Stimulated activated CD4-positive, alpha-beta T cell treated with anti-CD3 and anti-CD28 coated beads, Interleukin-4, amount 100 ng/mL, for 4 hours (primary cell): ENCODE data around the gene SEPTIN1.

Source experiments
- DNase-seq, 2 experiments: peaks; one replicate each; pipeline ENCODE4 v3.0.0-alpha.2; 2020

Gene SEPTIN1

GRCh38 chr16:30382111-30382881 is at the start of gene SEPTIN1:
Gene SEPTIN1, minus strand, starts transcription at chr16:30382561. Its CDS starts 19 bp downstream, at chr16:30382542.
- DNase-seq, result peak; percentile 66 to 71

- no peak for DNase-seq
Observed at GRCh38 chr16:30430428-30430970, 48.1 kb upstream of the SEPTIN1 start.

- peak; percentile 90 to 98 for DNase-seq
Observed at GRCh38 chr16:30429678-30430427, 47.5 kb upstream of the SEPTIN1 start, which contains the start of gene DCTPP1. Gene DCTPP1, minus strand, starts transcription at chr16:30430030. Its CDS starts 50 bp downstream, at chr16:30429980.

GRCh38 chr16:30429418-30429677 is 47.0 kb upstream of the SEPTIN1 start:
- no peak for DNase-seq

GRCh38 chr16:30428055-30428454 is 45.7 kb upstream of the SEPTIN1 start:
- DNase-seq, result no peak

GRCh38 chr16:30421010-30421409 is 38.6 kb upstream of the SEPTIN1 start:
- no peak for DNase-seq

- peak in 1 of 2 experiments; percentile 7 for DNase-seq
Observed at GRCh38 chr16:30418350-30419181, 36.2 kb upstream of the SEPTIN1 start.

- DNase-seq, result peak; percentile 86 to 90
Observed at GRCh38 chr16:30417529-30418349, 35.4 kb upstream of the SEPTIN1 start.

GRCh38 chr16:30416624-30417528 is 34.5 kb upstream of the SEPTIN1 start:
- DNase-seq, result no peak

- no peak for DNase-seq
Observed at GRCh38 chr16:30416047-30416603, 33.8 kb upstream of the SEPTIN1 start.

GRCh38 chr16:30414159-30414558 is 31.8 kb upstream of the SEPTIN1 start:
- DNase-seq, result no peak

- no peak for DNase-seq
Observed at GRCh38 chr16:30413112-30413806, 30.9 kb upstream of the SEPTIN1 start.

GRCh38 chr16:30409125-30410060 is 27.0 kb upstream of the SEPTIN1 start:
- peak; percentile 86 to 92 for DNase-seq

GRCh38 chr16:30407804-30408534 is 25.6 kb upstream of the SEPTIN1 start:
- no peak for DNase-seq

GRCh38 chr16:30407102-30407803 is 24.9 kb upstream of the SEPTIN1 start, which contains the start of gene ZNF771:
Gene ZNF771, plus strand, starts transcription at chr16:30407606. Its CDS starts 448 bp downstream, at chr16:30408054.
- peak; percentile 88 to 96 for DNase-seq

- DNase-seq, result no peak
Observed at GRCh38 chr16:30406795-30407101, 24.4 kb upstream of the SEPTIN1 start.

GRCh38 chr16:30401768-30402425 is 19.5 kb upstream of the SEPTIN1 start:
- DNase-seq, result no peak
